Fibroblast of skin of scalp (primary cell): ENCODE data around the gene BICRAL.
"Not testable (repeated sequence)": the region's sequence is repeated elsewhere in the genome, so short reads cannot be mapped to it uniquely, and the experiment has no call there.

Source experiments
- DNase-seq: peaks from one replicate; pipeline ENCODE4 v3.0.0-alpha.2; 2013

BICRAL gene

GRCh38 chr6:42894041-42894828, 112.4 kb downstream of the BICRAL start:
- not testable (repeated sequence) for DNase-seq

- no peak for DNase-seq
Measured at GRCh38 chr6:42896178-42896719, 114.4 kb downstream of the BICRAL start.

- DNase-seq = peak; percentile 69
Measured at GRCh38 chr6:42898891-42899361, 117.1 kb downstream of the BICRAL start.

GRCh38 chr6:42899871-42900270, 118.0 kb downstream of the BICRAL start:
- DNase-seq = no peak

GRCh38 chr6:42901538-42901957, 119.7 kb downstream of the BICRAL start:
- peak; percentile 84 for DNase-seq

GRCh38 chr6:42902429-42903263, 120.8 kb downstream of the BICRAL start:
- DNase-seq = not testable (repeated sequence)

GRCh38 chr6:42904467-42904866, 122.6 kb downstream of the BICRAL start:
- DNase-seq = no peak

GRCh38 chr6:42907336-42907735, 125.5 kb downstream of the BICRAL start:
- DNase-seq = no peak

- no peak for DNase-seq
Measured at GRCh38 chr6:42909835-42910234, 128.0 kb downstream of the BICRAL start.

GRCh38 chr6:42911171-42912021, 129.5 kb downstream of the BICRAL start:
- no peak for DNase-seq

- DNase-seq = no peak
Measured at GRCh38 chr6:42914546-42914945, 132.7 kb downstream of the BICRAL start.

- no peak for DNase-seq
Measured at GRCh38 chr6:42915732-42916131, 133.9 kb downstream of the BICRAL start, which contains the start of gene PTCRA. Gene PTCRA, plus strand, starts transcription at chr6:42916053. Its CDS starts 17 bp downstream, at chr6:42916070.

- DNase-seq = no peak
Measured at GRCh38 chr6:42916288-42916687, 134.4 kb downstream of the BICRAL start.
